Neutrophil (primary cell): ENCODE data around the gene DHX36.

Experiments used
- H3K27ac ChIP-seq: fragments of 200-600 bp; sonication (generic); 2 replicates; pipeline ENCODE4 v1.5.1; 2016; ENCODE audit warnings: mild to moderate bottlenecking, moderate library complexity
- H3K27me3 ChIP-seq: fragments of 200-600 bp; sonication (generic); 2 replicates; pipeline ENCODE4 v1.6.0; 2016; ENCODE audit warnings: mild to moderate bottlenecking
- H3K36me3 ChIP-seq: fragments of 200-600 bp; sonication (generic); 2 replicates; pipeline ENCODE4 v1.5.1; 2017
- H3K4me1 ChIP-seq, 2 experiments: fragments of 200-600 bp in 1 of 2; sonication (generic) in 1 of 2; 1 replicate in 1 of 2; 2 replicates in 1 of 2; pipeline versions ENCODE4 v1.5.1 to v1.6.1; 2013 to 2016; ENCODE audit warnings: low read depth in 1 of 2, low read length in 1 of 2, mild to moderate bottlenecking in 1 of 2, moderate library complexity in 1 of 2; ENCODE audit not compliant: control insufficient read depth in 1 of 2, insufficient read depth in 1 of 2
- H3K4me3 ChIP-seq, 2 experiments: fragments of 200-600 bp in 1 of 2; sonication (generic) in 1 of 2; 1 replicate in 1 of 2; 2 replicates in 1 of 2; pipeline ENCODE4 v1.5.1; 2013 to 2016; ENCODE audit warnings: low read depth in 1 of 2, low read length in 1 of 2, mild to moderate bottlenecking in 1 of 2, moderate library complexity in 1 of 2
- H3K9me3 ChIP-seq: fragments of 200-600 bp; sonication (generic); 2 replicates; pipeline ENCODE4 v1.5.1; 2016
- TF ChIP-seq, protein P1 (sequence below): fragments of 200-600 bp; sonication (generic); IDR thresholded peaks from 2 replicates; pipeline ENCODE4 v1.5.1; 2016; ENCODE audit warnings: antibody characterized with exemption

The DHX36 gene

DNA sequence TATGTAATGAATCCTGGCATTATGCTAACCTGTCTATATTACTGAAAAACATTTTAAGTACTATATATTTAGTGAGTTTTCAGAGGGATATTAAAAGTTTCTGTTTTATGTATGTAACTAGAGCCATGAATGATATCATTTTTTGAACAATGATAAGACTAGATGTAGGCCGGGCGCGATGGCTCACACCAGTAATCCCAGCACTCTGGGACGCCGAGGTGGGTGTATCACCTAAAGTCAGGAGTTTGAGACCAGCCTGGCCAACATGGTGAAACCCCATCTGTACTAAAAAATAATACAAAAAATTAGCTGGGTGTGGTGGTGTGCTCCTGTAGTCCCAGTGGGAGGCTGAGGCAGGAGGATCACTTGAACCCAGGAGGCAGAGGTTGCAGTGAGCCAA, 34.1 kb downstream of the DHX36 start:
- Histone ChIP-seq H3K27me3 (no peaks in the 10 kb centered on the region), H3K9me3 (no peaks in the 10 kb centered on the region), H3K36me3 (peaks cover 77% of the 10 kb centered on the region), H3K4me1 (no peaks in the 10 kb centered on the region), H3K27ac (no peak overlapping the region), H3K4me3 (no peak overlapping the region)
- TF ChIP-seq, protein P1, sequence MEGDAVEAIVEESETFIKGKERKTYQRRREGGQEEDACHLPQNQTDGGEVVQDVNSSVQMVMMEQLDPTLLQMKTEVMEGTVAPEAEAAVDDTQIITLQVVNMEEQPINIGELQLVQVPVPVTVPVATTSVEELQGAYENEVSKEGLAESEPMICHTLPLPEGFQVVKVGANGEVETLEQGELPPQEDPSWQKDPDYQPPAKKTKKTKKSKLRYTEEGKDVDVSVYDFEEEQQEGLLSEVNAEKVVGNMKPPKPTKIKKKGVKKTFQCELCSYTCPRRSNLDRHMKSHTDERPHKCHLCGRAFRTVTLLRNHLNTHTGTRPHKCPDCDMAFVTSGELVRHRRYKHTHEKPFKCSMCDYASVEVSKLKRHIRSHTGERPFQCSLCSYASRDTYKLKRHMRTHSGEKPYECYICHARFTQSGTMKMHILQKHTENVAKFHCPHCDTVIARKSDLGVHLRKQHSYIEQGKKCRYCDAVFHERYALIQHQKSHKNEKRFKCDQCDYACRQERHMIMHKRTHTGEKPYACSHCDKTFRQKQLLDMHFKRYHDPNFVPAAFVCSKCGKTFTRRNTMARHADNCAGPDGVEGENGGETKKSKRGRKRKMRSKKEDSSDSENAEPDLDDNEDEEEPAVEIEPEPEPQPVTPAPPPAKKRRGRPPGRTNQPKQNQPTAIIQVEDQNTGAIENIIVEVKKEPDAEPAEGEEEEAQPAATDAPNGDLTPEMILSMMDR, result no peak

DNA sequence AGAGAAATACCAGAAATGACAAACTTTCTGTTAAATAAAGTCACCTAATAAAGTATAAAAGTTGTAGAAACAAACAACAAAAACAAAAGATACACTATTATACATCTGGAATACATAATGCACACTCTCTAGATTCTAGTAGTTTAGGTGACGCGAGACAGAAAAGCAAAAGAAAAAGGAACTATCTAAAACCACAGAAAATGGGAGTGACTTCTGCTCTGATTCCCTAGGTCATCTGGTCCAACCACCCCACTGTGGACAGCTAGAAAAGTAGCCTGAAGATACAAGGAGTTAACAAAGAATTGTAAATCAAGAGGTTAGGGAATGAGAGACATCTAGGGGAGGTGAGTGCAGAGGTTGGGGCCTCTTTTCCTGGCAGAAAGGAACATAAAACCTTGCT, 39.1 kb downstream of the DHX36 start:
- Histone ChIP-seq H3K9me3 (no peaks in the 10 kb centered on the region), H3K27me3 (no peaks in the 10 kb centered on the region), H3K4me3 (no peak overlapping the region), H3K36me3 (peaks cover 79% of the 10 kb centered on the region), H3K4me1 (no peaks in the 10 kb centered on the region), H3K27ac (no peak overlapping the region)
- TF ChIP-seq, protein P1, result no peak

GRCh38 chr3:154280161-154280560, 44.1 kb downstream of the DHX36 start:
- Histone ChIP-seq H3K36me3 (peaks cover 91% of the 10 kb centered on the region), H3K27me3 (no peaks in the 10 kb centered on the region), H3K9me3 (no peaks in the 10 kb centered on the region), H3K4me1 (no peaks in the 10 kb centered on the region), H3K27ac (no peak overlapping the region), H3K4me3 (no peak overlapping the region)
- TF ChIP-seq, protein P1, result no peak

DNA sequence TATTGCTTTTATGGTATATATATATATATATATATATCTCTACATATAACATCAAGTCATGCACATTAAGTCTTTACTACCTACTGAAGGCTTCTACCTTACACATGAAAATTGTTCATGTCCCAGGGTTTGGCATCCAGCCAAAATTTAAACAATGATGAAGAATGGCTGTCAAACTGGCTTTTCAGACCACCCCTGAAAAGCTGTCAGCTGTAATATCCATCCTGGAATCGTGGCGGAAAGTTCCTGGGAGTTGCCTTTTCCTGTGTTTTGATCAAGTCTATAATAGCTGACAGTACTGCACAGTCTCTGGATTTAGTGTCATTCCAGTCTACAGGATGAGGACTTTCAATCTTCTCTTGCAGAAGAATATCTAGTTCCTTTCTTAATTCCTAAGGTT, 48.3 kb downstream of the DHX36 start:
- no peak overlapping the region for H3K27ac ChIP-seq
- H3K4me1 ChIP-seq, result no peaks in the 10 kb centered on the region
- H3K36me3 ChIP-seq, result peaks cover 89% of the 10 kb centered on the region
- TF ChIP-seq, protein P1, result no peak
- no peak overlapping the region for H3K4me3 ChIP-seq
- no peaks in the 10 kb centered on the region for H3K9me3 ChIP-seq
- H3K27me3 ChIP-seq, result no peaks in the 10 kb centered on the region

DNA sequence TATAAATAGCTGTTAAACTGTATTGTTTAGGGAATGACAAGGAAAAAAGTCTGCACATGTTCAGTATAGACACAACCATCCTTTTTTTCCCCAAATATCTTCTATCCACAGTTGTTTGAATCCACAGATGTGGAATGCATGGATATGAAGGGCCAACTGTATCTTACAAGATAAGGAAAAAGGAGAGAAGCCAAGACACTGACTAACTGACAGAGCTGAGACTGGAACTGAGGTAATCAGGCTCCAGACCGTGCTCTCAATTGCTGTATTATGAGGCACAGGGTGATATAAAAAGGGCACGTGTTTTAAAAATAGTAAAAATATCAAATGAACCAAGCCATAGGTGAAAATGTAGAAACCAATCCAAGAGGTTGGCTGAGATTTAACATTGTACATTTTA, 49.0 kb downstream of the DHX36 start:
- H3K27me3 ChIP-seq, result no peaks in the 10 kb centered on the region
- H3K9me3 ChIP-seq, result no peaks in the 10 kb centered on the region
- no peak overlapping the region for H3K4me3 ChIP-seq
- TF ChIP-seq, protein P1, result no peak
- H3K27ac ChIP-seq, result no peak overlapping the region
- no peaks in the 10 kb centered on the region for H3K4me1 ChIP-seq
- H3K36me3 ChIP-seq, result peaks cover 83% of the 10 kb centered on the region

DNA sequence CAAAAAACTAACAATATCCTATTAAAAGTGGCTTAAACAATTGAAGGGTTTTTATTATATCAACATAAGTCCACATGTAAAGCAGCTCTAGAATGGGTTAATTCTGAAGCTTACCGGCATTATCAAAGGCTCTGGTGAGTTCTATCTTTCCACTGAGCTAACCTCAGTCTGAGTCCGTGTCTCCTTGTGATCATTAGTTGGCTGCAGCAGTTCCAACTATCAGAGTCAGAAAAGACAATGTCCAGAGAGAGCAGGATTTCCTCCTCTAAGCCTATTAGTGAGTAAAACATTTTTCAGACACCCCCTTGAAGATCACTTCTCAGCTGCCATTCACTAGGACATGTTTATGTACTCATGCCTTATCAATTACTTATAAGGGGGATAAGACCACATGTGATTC, 49.9 kb downstream of the DHX36 start:
- H3K36me3 ChIP-seq, result peaks cover 79% of the 10 kb centered on the region
- H3K27ac ChIP-seq, result no peak overlapping the region
- no peaks in the 10 kb centered on the region for H3K4me1 ChIP-seq
- no peaks in the 10 kb centered on the region for H3K27me3 ChIP-seq
- no peak overlapping the region for H3K4me3 ChIP-seq
- TF ChIP-seq, protein P1, result no peak
- H3K9me3 ChIP-seq, result no peaks in the 10 kb centered on the region
